IMR-90 (cell line): Measurements from ENCODE around the gene SNRPB. TPM values are rescaled to one million over a fixed set of nuclear protein-coding genes. Genes with fewer than 3 reads are reported as not detected.

ENCODE experiments used
- ATAC-seq: fragments of 200-7000 bp; cut with Tn5 transposase; 2 replicates; pipeline ENCODE4 v1.9.1; 2020; ENCODE audit warnings: low read depth, mild to moderate bottlenecking, moderate library complexity
- BruUV-seq: library from RNA; stranded (reverse); fragments of 400-500 nt; replicated peaks from 2 replicates; lab custom pipeline; 2021; lab: Mats Ljungman, UMichigan
- CTCF ChIA-PET: fragments of 300-600 bp; formaldehyde crosslinking; extraction: SDS; loops from one replicate; lab custom pipeline; 2021; ENCODE audit warnings: antibody characterized with exemption; lab: Yijun Ruan, JAX
- POLR2A ChIA-PET: fragments of 300-600 bp; sonication (Branson Sonifier 250); formaldehyde crosslinking; loops from one replicate; lab custom pipeline; 2022; ENCODE audit warnings: antibody characterized with exemption; ENCODE audit not compliant: unreplicated experiment; lab: Charles Lee
- DNase-seq: peaks from one replicate; pipeline ENCODE4 v3.0.0; 2013
- H2AFZ ChIP-seq: replicated peaks from 2 replicates; pipeline ENCODE3; 2013; ENCODE audit warnings: low read length, mild to moderate bottlenecking; ENCODE audit not compliant: poor library complexity
- H2AK5ac ChIP-seq: 2 replicates; pipeline ENCODE4 v1.6.1; 2013; ENCODE audit warnings: low read depth, low read length, inconsistent platforms
- H2AK9ac ChIP-seq: replicated peaks from 2 replicates; pipeline ENCODE3; 2013; ENCODE audit warnings: mild to moderate bottlenecking, low read depth, low read length, moderate library complexity; ENCODE audit not compliant: poor library complexity
- H2BK120ac ChIP-seq: 2 replicates; pipeline ENCODE4 v1.6.1; 2013; ENCODE audit warnings: low read depth, low read length, inconsistent platforms
- H2BK15ac ChIP-seq: 3 replicates; pipeline ENCODE4 v1.6.1; 2013; ENCODE audit warnings: low read depth, low read length, inconsistent platforms
- H2BK20ac ChIP-seq: 2 replicates; pipeline ENCODE4 v1.6.1; 2013; ENCODE audit warnings: low read depth, mild to moderate bottlenecking, inconsistent platforms, low read length, moderate library complexity
- H2BK5ac ChIP-seq: 2 replicates; pipeline ENCODE4 v1.6.1; 2013; ENCODE audit warnings: mild to moderate bottlenecking, low read depth, low read length, inconsistent platforms; ENCODE audit not compliant: poor library complexity, severe bottlenecking
- H3K14ac ChIP-seq: replicated peaks from 2 replicates; pipeline ENCODE4 v1.6.1; 2013; ENCODE audit warnings: low read depth, low read length, inconsistent platforms
- H3K18ac ChIP-seq: 2 replicates; pipeline ENCODE4 v1.6.1; 2013; ENCODE audit warnings: low read depth, low read length, control low read depth
- H3K23ac ChIP-seq: 2 replicates; pipeline ENCODE4 v1.6.1; 2013; ENCODE audit warnings: low read depth, low read length, inconsistent platforms
- H3K27ac ChIP-seq: 2 replicates; pipeline ENCODE4 v1.5.1; 2013; ENCODE audit warnings: mild to moderate bottlenecking, control low read depth, low read length; ENCODE audit not compliant: insufficient read depth
- H3K27me3 ChIP-seq: 2 replicates; pipeline ENCODE4 v1.6.1; 2013; ENCODE audit warnings: low read length; ENCODE audit not compliant: control insufficient read depth, insufficient read depth
- H3K36me3 ChIP-seq: 2 replicates; pipeline ENCODE4 v1.6.1; 2013; ENCODE audit warnings: low read length, mixed read lengths; ENCODE audit not compliant: control insufficient read depth, insufficient read depth
- H3K4ac ChIP-seq: 2 replicates; pipeline ENCODE4 v1.6.1; 2013; ENCODE audit warnings: low read depth, low read length, inconsistent platforms
- H3K4me1 ChIP-seq: 2 replicates; pipeline ENCODE4 v1.6.1; 2013; ENCODE audit warnings: low read length, mixed read lengths; ENCODE audit not compliant: control insufficient read depth, insufficient read depth
- H3K4me2 ChIP-seq: 2 replicates; pipeline ENCODE4 v1.6.1; 2013; ENCODE audit warnings: low read depth, mild to moderate bottlenecking, control low read depth, low read length, moderate library complexity
- H3K4me3 ChIP-seq: 2 replicates; pipeline ENCODE4 v1.5.1; 2013; ENCODE audit warnings: low read depth, mild to moderate bottlenecking, control low read depth, low read length, moderate library complexity; ENCODE audit not compliant: insufficient read depth
- H3K56ac ChIP-seq: 2 replicates; pipeline ENCODE4 v1.6.1; 2013; ENCODE audit warnings: low read length, inconsistent platforms; ENCODE audit not compliant: insufficient read depth; ENCODE audit errors: extremely low read depth
- H3K79me1 ChIP-seq, 2 experiments: 2 replicates each; pipeline ENCODE4 v1.6.1; 2013; ENCODE audit warnings: low read length in 2 of 2, inconsistent platforms in 1 of 2, low read depth in 1 of 2
- H3K9ac ChIP-seq: 2 replicates; pipeline ENCODE4 v1.6.1; 2013; ENCODE audit warnings: low read depth, low read length, control low read depth
- H3K9me1 ChIP-seq: 2 replicates; pipeline ENCODE4 v1.6.1; 2013; ENCODE audit warnings: low read length, inconsistent platforms; ENCODE audit not compliant: insufficient read depth
- H3K9me3 ChIP-seq: 2 replicates; pipeline ENCODE4 v1.6.1; 2013; ENCODE audit warnings: low read length; ENCODE audit not compliant: control insufficient read depth, insufficient read depth
- H4K20me1 ChIP-seq: 2 replicates; pipeline ENCODE4 v1.6.1; 2013; ENCODE audit warnings: low read length, inconsistent platforms; ENCODE audit not compliant: insufficient read depth
- H4K5ac ChIP-seq: 2 replicates; pipeline ENCODE4 v1.6.1; 2013; ENCODE audit warnings: mild to moderate bottlenecking, low read depth, low read length, control low read depth
- H4K8ac ChIP-seq, 2 experiments: 2 replicates each; pipeline ENCODE4 v1.6.1; 2013; ENCODE audit warnings: low read depth in 2 of 2, low read length in 2 of 2, control low read depth in 1 of 2, inconsistent platforms in 1 of 2
- H4K91ac ChIP-seq: 2 replicates; pipeline ENCODE4 v1.6.1; 2013; ENCODE audit warnings: low read depth, low read length, inconsistent platforms; ENCODE audit not compliant: insufficient read depth
- CEBPB ChIP-seq: IDR thresholded peaks from 2 replicates; pipeline ENCODE4 v1.6.1; 2012; ENCODE audit warnings: low read depth, low read length, improper control_type of control experiment
- ELK1 ChIP-seq: fragments of 150-350 bp; IDR thresholded peaks from 2 replicates; pipeline ENCODE4 v1.6.1; 2016; ENCODE audit warnings: low read depth, mild to moderate bottlenecking, low read length, moderate library complexity, borderline replicate concordance
- FOS ChIP-seq: fragments of 150-350 bp; IDR thresholded peaks from 2 replicates; pipeline ENCODE4 v1.6.1; 2016; ENCODE audit warnings: low read depth, low read length
- MAZ ChIP-seq: IDR thresholded peaks from 2 replicates; pipeline ENCODE4 v1.6.1; 2012; ENCODE audit warnings: low read depth, mild to moderate bottlenecking, low read length, improper control_type of control experiment, moderate library complexity, borderline replicate concordance
- NFE2L2 ChIP-seq: fragments of 150-350 bp; IDR thresholded peaks from 2 replicates; pipeline ENCODE4 v1.6.1; 2016; ENCODE audit warnings: low read depth, mild to moderate bottlenecking, low read length
- POLR2A ChIP-seq: IDR thresholded peaks from 2 replicates; pipeline ENCODE4 v1.6.1; 2012; ENCODE audit warnings: mild to moderate bottlenecking, low read depth, low read length
- RAD21 ChIP-seq: IDR thresholded peaks from 2 replicates; pipeline ENCODE4 v1.6.1; 2012; ENCODE audit warnings: low read length, improper control_type of control experiment
- SMC3 ChIP-seq: fragments of 150-350 bp; IDR thresholded peaks from 2 replicates; pipeline ENCODE4 v1.6.1; 2016; ENCODE audit warnings: low read depth, mild to moderate bottlenecking, antibody characterized with exemption, low read length, moderate library complexity
- WGBS, 2 experiments: methylation state at CpG; one replicate each; pipeline versions ENCODE4 v1.1.5 to v1.1.7; 2013; ENCODE audit warnings: missing lambda C conversion rate in 2 of 2; ENCODE audit not compliant: insufficient read length in 1 of 2; ENCODE audit errors: extremely low coverage in 2 of 2; 5-methylcytosine and 5-hydroxymethylcytosine counted together
- dilution Hi-C: fragments of 300-500 bp; cut with HindIII; formaldehyde crosslinking; loops from one replicate; pipeline ENCODE4 v1.14.3; 2018; ENCODE audit warnings: low sequenced_read_pairs; ENCODE audit not compliant: unreplicated experiment
- in situ Hi-C: fragments of 300-500 bp; cut with MboI; formaldehyde crosslinking; loops from 3 replicates; pipeline ENCODE4 v1.14.3; 2019; ENCODE audit warnings: low sequenced_read_pairs, inconsistent platforms, mixed read lengths
- intact Hi-C: fragments of 100-400 bp; cut with micrococcal nuclease; formaldehyde crosslinking; loops from 2 replicates; pipeline ENCODE4 v1.10.0; 2022
- polyA plus RNA-seq, 3 experiments: library from polyadenylated mRNA; depleted of rRNA; stranded (reverse); fragments of >200 nt; gene quantifications; 2 replicates each; pipeline ENCODE4 v1.2.3, GENCODE V29; 2012; ENCODE audit warnings: low replicate concordance in 1 of 3
- total RNA-seq: library from RNA; depleted of rRNA; stranded (reverse); fragments of >200 nt; gene quantifications from 2 replicates; pipeline ENCODE4 v1.2.3, GENCODE V29; 2012
- TF ChIP-seq, protein P1 (sequence below): conservative IDR thresholded peaks from 2 replicates; pipeline ENCODE4 v1.5.1; 2012; ENCODE audit warnings: mild to moderate bottlenecking, low read depth, low read length, improper control_type of control experiment

The SNRPB gene
- total and polyA plus RNA-seq, 2 of the 4 experiments (the other 2 are of a cell fraction) = 103 to 214 TPM

DNA sequence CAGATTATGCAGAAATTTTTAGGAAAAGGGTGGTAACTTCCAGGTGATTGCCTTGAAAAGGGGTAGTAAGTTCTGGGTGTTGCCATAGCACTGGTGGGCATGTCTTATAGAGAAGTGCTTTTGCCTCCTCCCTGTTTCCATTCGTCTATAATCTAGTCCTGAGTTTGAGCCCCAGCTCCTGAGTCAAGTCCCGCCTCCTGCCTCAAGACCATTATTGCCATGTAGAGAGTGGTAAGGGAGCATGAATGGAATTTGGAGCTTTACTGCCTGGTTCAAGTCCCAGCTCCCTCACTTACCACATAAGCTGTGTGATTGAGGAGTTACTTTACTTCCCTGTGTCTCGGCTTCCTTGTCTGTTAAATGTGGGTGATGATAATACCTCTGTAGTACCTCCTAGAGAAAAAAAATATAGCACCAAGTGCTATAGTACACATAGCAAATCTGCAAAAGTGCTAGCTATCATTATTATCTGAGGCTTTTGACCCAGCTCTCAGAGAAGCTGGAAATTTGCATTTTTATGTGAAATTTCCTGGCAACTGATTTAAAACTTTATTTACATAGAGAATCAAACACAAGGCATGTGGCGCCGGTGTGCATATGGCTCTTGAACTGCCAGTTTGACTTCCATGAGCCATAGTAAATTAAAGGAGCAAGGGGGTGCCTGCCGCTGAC, 53.9 kb downstream of the SNRPB start:
- dilution Hi-C loops = no loop called here
- no peak overlapping the region for H3K4ac ChIP-seq
- no peak overlapping the region for H3K4me2 ChIP-seq
- ChIA-PET POLR2A (no interaction called here), CTCF (no interaction called here)
- intact Hi-C loops = no loop called here
- peaks cover 2% of the 10 kb centered on the region for H3K27me3 ChIP-seq
- TF ChIP-seq CEBPB (no peak), ELK1 (no peak), SMC3 (no peak), RAD21 (no peak), MAZ (no peak), FOS (no peak), POLR2A (no peak), NFE2L2 (no peak)
- TF ChIP-seq, protein P1, sequence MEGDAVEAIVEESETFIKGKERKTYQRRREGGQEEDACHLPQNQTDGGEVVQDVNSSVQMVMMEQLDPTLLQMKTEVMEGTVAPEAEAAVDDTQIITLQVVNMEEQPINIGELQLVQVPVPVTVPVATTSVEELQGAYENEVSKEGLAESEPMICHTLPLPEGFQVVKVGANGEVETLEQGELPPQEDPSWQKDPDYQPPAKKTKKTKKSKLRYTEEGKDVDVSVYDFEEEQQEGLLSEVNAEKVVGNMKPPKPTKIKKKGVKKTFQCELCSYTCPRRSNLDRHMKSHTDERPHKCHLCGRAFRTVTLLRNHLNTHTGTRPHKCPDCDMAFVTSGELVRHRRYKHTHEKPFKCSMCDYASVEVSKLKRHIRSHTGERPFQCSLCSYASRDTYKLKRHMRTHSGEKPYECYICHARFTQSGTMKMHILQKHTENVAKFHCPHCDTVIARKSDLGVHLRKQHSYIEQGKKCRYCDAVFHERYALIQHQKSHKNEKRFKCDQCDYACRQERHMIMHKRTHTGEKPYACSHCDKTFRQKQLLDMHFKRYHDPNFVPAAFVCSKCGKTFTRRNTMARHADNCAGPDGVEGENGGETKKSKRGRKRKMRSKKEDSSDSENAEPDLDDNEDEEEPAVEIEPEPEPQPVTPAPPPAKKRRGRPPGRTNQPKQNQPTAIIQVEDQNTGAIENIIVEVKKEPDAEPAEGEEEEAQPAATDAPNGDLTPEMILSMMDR = no peak
- H4K8ac ChIP-seq = no peak overlapping the region
- H3K56ac ChIP-seq = no peak overlapping the region
- no peaks in the 10 kb centered on the region for H3K9me3 ChIP-seq
- H2AK5ac ChIP-seq = no peak overlapping the region
- BruUV-seq = no TSS peak
- H3K4me1 ChIP-seq = no peaks in the 10 kb centered on the region
- DNase-seq = no peak
- H3K18ac ChIP-seq = no peak overlapping the region
- no peak for ATAC-seq
- in situ Hi-C loops = no loop called here
- no peaks in the 10 kb centered on the region for H3K9me1 ChIP-seq
- H2BK120ac ChIP-seq = no peak overlapping the region
- H2AK9ac ChIP-seq = no peak overlapping the region
- WGBS, 2 experiments = 100% methylated on average over 1 of the region's 6 CpGs; no CpG with 5 or more reads in 1 of the 2 experiments
- no peak overlapping the region for H4K5ac ChIP-seq
- no peak overlapping the region for H4K91ac ChIP-seq
- H4K20me1 ChIP-seq = no peaks in the 10 kb centered on the region
- no peak overlapping the region for H2BK15ac ChIP-seq
- H2AFZ ChIP-seq = no peak overlapping the region
- no peak overlapping the region for H3K23ac ChIP-seq
- no peaks in the 10 kb centered on the region for H3K79me1 ChIP-seq
- H2BK20ac ChIP-seq = no peak overlapping the region
- no peak overlapping the region for H2BK5ac ChIP-seq
- no peaks in the 10 kb centered on the region for H3K36me3 ChIP-seq
- no peak overlapping the region for H3K4me3 ChIP-seq
- no peak overlapping the region for H3K9ac ChIP-seq
- H3K27ac ChIP-seq = no peak overlapping the region
- H3K14ac ChIP-seq = no peak overlapping the region
